KOPT-K1 (cell line): ENCODE measurements around the gene KRT33B.

ENCODE experiments used
- H3K27ac ChIP-seq: fragments of 200-600 bp; sonication (generic); 2 replicates; pipeline ENCODE4 v1.5.1; 2016; ENCODE audit warnings: antibody characterized with exemption, mild to moderate bottlenecking, low read depth, low read length; ENCODE audit not compliant: poor library complexity, severe bottlenecking
- H3K36me3 ChIP-seq: fragments of 200-600 bp; sonication (generic); 2 replicates; pipeline ENCODE4 v1.5.1; 2017; ENCODE audit warnings: antibody characterized with exemption, mild to moderate bottlenecking, low read length, moderate library complexity; ENCODE audit not compliant: insufficient read depth
- H3K9me3 ChIP-seq: fragments of 200-600 bp; sonication (generic); 2 replicates; pipeline ENCODE4 v1.5.1; 2017; ENCODE audit warnings: antibody characterized with exemption, low read length, mild to moderate bottlenecking; ENCODE audit not compliant: insufficient read depth, poor library complexity, severe bottlenecking

Gene KRT33B

DNA sequence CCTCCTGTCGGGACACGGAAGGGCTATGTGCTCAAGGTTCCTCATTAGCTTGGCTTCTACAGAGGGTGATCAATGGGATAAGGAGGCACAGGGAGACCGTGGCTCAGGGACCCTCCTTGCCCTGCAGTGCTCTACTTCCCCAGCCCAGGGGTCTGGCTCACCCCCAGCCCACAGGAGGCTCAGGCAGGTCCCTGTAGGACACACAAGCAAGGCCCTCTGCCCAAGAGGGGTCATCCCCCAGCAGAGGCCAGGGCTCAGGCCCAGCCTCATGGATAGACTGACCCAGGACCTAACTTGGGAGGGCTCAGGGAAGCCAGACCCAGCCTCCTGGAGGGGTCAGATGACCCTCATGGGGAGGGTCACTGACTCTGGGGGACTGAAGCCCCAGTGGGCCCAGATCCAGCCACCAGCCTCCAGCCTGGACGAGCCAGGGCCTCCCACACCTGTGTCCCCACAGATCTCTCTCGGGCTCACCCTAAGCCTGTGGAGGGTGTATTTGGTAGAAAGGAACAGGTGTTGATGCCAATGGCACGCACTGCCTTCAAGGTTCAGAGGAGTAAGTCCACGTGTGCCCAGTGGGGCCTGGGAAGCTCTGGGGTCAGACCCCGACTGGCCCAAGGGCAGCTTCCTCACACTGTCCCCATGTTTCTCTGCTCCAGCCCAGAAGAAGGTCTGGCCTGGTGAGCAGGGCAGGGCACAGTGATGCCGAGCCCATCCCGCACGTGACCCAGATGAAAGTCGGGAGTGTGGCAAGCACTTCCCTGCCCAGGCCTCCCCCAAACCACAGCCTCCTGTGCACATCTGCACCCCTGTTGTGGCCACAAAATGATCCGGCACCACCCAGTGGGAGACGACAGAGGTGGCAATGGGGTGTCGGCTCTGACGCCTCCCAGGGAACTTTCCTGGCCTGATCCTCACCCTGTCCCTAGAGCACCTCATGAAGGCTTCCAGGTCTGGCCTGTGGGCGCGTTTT, 43.2 kb downstream of the KRT33B start:
- Histone ChIP-seq H3K36me3 (no peaks in the 10 kb centered on the region), H3K27ac (no peak overlapping the region), H3K9me3 (no peaks in the 10 kb centered on the region)

DNA sequence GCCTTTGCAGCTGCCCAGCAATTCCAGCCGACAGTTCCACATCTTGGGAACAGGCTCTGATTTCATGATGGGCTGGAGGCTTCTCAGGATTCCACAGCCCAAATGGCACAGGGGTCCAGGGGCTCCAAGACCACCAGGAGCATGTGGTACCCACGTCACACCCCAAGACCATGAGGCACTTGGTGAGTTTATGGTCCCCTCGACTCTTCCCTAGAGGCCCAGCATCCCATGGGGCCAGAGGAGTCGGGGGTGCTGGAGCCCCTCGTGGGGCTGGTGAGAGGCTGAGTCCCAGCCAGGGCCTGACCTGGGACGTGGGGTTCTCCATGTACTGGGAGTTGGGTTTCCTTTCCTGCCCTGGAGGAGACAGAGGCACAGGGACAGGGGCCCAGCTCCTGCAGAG, 44.0 kb downstream of the KRT33B start:
- H3K27ac ChIP-seq = no peak overlapping the region
- H3K9me3 ChIP-seq = peaks cover 2% of the 10 kb centered on the region
- no peaks in the 10 kb centered on the region for H3K36me3 ChIP-seq

DNA sequence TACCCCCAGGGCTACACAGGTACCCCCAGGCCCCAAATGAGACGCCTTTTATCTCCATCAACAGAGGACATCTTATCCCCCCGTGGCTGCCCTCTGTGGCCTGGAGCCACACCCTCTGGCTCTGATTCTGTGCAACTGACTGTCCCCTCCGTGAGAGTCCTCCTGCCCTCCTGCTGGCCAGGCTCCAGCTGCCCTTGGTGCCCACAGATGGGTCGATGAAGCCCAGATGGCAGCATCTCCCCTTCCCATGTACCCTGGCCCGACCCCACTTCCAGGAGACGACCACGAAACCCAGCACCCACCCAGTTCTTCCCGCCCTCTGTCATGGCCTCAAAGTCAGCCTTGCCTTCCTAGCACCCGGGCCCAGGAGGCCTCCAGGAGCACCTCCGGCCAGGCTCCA, 44.5 kb downstream of the KRT33B start:
- Histone ChIP-seq H3K9me3 (peaks cover 7% of the 10 kb centered on the region), H3K36me3 (no peaks in the 10 kb centered on the region), H3K27ac (no peak overlapping the region)

DNA sequence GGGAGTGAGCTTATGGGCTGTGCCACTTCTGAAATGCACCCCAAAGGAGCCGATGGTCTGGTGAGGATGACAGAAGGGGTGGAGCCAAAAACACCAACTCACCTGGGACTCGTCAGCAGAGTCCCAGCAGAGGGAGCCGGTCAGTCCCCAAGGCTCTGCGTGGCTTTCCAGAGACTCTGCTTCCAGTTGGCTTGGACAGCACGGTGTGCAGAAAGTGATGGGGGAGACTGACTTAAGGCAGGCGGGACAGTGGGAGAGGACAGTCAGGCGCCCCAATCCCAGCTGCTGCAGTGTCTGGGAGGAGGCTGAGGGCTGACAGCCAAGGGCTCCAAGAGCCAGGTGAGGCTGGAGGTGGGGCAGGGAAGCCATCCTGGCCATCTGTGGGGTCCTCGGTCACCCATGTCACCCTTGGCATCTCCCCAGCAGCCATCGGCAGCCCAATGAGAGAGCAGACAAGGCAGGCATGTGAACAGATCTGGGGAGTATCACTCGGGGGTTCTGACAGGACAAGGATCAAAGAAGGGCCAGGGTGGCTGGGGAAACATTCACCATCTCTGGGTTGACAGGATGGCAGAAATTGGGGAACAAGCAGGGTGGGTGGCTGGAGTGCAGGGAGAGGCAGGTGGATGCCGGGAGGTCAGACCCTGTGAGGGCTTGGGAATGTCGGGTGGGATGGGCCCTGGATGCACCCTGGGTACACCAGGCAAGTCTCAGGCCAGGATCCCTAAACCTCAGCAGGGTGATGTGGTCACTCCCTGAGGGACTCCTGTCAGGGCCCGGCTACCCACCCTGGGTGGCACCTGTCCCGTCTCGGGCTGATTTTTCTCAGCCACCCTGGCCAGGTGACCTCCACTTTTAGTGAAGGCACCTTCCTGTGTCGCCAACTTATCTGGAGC, 45.2 kb downstream of the KRT33B start:
- Histone ChIP-seq H3K36me3 (no peaks in the 10 kb centered on the region), H3K27ac (no peak overlapping the region), H3K9me3 (peaks cover 13% of the 10 kb centered on the region)

DNA sequence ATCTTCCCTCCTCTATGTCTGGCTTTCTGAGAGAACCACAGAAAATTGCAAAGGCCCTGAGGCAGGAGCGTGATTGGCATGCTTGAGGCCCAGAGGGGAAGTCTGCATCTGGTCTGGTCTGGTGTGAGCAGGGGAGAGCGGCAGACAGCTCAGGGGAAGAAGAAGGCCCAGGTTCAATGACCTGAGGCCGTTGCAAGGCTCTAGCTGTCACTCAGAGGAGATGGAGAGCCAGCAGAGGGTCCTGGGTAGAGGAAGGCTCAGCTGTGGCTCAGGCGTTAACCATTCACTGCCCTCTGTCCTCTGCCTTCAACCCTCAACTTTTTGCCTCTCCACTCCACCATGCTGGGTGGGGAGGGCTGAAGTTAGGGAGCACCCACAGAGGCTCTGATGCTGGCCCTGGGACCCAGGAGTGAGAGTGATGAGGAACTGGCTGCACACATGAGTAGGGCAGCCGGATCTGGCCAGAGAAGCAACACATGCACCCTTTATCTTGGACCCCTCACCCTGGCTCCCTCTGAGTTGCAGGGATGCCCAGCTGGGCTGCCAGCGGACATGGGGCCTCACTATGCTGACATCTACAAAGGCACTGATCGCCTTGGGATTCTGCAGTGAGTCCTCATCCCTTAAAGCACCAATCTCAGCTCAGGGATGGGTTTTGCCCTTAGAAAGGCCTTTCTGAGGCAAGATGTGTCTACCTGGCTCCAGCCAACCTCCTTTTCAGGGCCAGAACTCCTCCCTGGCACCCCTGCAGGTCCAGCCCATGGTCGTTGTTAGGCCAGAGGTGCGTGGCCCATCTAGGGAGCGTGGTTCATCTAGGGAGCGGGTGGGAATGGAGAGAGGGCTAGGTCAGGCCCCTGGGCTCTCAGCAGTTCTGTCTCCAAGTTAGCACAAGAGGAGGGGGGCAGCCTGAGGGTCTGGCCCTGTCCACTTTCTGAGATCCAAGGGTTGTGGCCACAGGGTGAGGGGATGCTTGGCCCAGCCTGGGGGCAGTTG, 46.4 kb downstream of the KRT33B start:
- H3K9me3 ChIP-seq = peaks cover 13% of the 10 kb centered on the region
- H3K27ac ChIP-seq = no peak overlapping the region
- no peaks in the 10 kb centered on the region for H3K36me3 ChIP-seq

DNA sequence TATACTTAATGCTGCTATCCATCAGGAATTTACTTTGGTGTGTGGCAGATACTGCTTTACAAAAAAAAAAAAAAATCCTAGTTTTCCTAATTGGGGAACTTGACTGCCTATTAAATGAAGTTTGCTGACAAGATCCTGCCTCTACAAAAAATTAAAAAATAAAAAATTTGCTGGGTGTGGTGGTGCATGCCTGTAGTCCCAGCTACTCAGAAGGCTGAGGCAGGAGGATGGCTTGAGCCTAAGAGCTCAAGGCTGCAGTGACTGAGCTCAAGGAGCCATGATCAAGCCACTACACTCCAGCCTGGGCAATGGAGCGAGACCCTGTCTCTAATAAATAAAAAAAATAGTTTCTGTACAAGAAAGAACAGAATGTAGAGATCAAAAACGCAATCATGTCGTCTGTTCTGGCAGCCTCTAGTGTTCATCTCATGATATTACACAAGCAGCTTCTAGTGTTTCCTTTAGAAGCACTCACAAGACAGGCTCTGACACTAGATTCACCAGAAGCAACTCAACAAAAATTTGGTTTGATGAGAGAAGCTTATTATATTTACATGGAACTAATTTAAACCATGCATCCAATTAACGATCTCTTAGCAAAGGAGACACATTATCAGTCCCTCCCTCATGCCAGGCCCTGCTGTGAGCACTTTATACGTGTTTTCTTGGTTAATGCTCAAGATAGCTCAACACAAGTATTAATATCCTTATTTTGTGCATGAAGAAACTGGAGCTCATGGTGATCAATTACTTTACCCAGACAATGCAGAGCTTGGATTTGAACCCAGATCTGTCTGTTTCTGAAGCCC, 47.3 kb downstream of the KRT33B start:
- Histone ChIP-seq H3K36me3 (no peaks in the 10 kb centered on the region), H3K9me3 (peaks cover 13% of the 10 kb centered on the region), H3K27ac (no peak overlapping the region)

DNA sequence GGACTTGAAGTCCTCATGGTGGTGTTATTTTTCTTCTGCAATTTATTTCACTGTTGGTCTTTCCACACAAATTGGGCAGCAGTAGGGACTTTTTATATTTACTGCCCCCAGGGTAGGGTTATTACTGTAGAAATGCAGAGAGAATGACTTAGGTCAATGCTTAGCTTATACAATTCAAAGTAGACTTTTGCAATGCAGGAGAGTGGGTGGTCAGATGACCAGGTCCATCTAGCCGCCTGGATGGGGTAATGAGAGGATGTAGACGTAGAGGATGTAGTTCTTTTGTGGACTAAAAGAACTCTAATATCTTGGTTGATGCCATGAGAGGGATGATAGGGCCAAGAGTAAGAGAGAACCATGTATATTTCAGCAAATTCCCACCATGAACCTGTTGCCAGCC, 51.4 kb downstream of the KRT33B start:
- Histone ChIP-seq H3K36me3 (no peaks in the 10 kb centered on the region), H3K9me3 (peaks cover 13% of the 10 kb centered on the region)

DNA sequence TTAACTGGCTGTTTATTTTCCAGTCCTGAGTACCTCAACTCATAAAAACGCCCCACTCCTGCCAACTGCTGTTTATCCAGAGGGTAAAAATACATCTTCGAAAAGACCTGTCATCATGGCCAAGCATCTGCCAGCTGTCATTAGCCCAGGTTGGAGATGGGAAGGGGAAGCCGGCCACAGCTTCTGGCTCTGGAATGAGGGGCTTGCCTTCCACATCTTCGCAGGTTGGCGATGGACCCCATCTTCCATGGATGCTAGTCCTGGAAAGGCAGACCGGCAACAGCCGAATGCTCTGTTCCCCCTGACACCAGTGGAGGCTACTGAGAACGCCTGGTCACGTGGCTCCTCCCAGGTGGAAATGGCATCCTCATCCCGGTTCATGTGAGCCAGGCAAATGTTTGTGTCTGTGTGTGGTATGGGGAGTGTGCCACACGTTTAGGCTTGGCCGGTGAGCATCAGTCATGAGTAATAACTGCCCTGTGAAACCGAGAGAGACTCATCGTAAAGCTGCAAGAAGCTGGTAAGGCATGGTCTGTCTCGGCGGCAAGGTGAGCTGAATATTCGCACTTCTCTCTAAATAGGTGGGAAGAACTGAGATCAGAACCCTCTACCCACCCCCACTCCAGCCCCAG, 53.7 kb downstream of the KRT33B start:
- Histone ChIP-seq H3K27ac (no peak overlapping the region), H3K36me3 (no peaks in the 10 kb centered on the region), H3K9me3 (peaks cover 13% of the 10 kb centered on the region)

More for the DNA sequence above, 51.4 kb downstream of the KRT33B start:
- H3K27ac ChIP-seq = no peak overlapping the region

DNA sequence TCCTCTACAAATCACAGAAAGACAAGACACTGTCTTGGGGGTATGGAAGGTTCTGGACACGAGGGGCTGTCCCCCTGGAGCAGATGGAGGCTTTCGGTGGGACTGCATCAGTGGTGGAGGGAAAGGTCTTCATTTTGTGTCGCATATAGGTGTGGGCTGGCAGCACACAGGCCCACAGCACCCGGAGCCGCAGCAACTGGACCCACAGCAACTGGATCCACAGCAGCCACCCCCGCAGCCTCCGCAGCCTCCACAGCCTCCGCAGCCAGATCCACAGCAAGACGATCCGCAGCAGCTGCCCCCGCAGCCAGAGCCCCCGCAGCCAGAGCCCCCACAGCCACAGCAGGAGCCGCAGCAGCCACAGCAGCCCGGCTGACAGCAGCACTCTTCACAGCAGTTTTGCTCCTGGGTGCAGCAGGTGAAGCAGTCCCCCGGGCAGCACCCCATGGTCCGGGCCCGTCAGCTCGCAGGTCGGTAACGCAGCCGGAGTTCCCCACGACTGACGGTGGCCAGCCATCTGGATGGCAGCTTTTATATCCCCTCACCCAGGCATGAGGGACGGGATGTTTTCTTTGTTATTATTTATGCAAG, 54.3 kb downstream of the KRT33B start, which contains the start of gene KRTAP17-1:
TSS of gene KRTAP17-1 (minus strand) at position 507 of the 591 bp plus-strand sequence. CDS start at position 447, 60 bp downstream.
- Histone ChIP-seq H3K9me3 (peaks cover 8% of the 10 kb centered on the region), H3K36me3 (no peaks in the 10 kb centered on the region)

More for the DNA sequence above, 54.3 kb downstream of the KRT33B start, which contains the start of gene KRTAP17-1:
- no peak within 1 kb of the TSS for H3K27ac ChIP-seq
